Neural progenitor cell (in vitro differentiated cells): ENCODE results near the gene CACNB1. TPM values are rescaled to one million over a fixed set of nuclear protein-coding genes. Genes with fewer than 3 reads are reported as not detected.
A peak's percentile ranks its signal among the peaks of the same experiment; 100 is the strongest.

ENCODE experiments used
- DNase-seq: peaks from one replicate; pipeline ENCODE4 v3.0.0-alpha.2; 2016; ENCODE audit warnings: low spot score
- H2AFZ ChIP-seq: fragments of 200-600 bp; sonication (generic); replicated peaks from 2 replicates; pipeline ENCODE4 v1.6.1; 2016; ENCODE audit warnings: antibody characterized with exemption
- H3F3A ChIP-seq: fragments of 200-600 bp; sonication (generic); 2 replicates; pipeline ENCODE4 v1.6.1; 2016; ENCODE audit warnings: antibody characterized with exemption, low read depth
- H3K27ac ChIP-seq: fragments of 200-600 bp; sonication (generic); 2 replicates; pipeline ENCODE4 v1.5.1; 2016; ENCODE audit warnings: mild to moderate bottlenecking
- H3K27me3 ChIP-seq: fragments of 200-600 bp; sonication (generic); 2 replicates; pipeline ENCODE4 v1.6.1; 2016; ENCODE audit warnings: mild to moderate bottlenecking, moderate library complexity
- H3K36me3 ChIP-seq: fragments of 200-600 bp; sonication (generic); 2 replicates; pipeline ENCODE4 v1.5.1; 2016
- H3K4me1 ChIP-seq: fragments of 200-600 bp; sonication (generic); 2 replicates; pipeline ENCODE4 v1.6.1; 2016; ENCODE audit warnings: mixed run types
- H3K4me2 ChIP-seq: fragments of 200-600 bp; sonication (generic); 2 replicates; pipeline ENCODE4 v1.6.1; 2016
- H3K4me3 ChIP-seq: fragments of 200-600 bp; sonication (generic); 2 replicates; pipeline ENCODE4 v1.5.1; 2016
- H3K79me2 ChIP-seq: fragments of 200-600 bp; sonication (generic); 2 replicates; pipeline ENCODE4 v1.6.1; 2016; ENCODE audit warnings: low read depth
- H3K9ac ChIP-seq: fragments of 200-600 bp; sonication (generic); 2 replicates; pipeline ENCODE4 v1.6.1; 2016
- H3K9me3 ChIP-seq: fragments of 200-600 bp; sonication (generic); 2 replicates; pipeline ENCODE4 v1.5.1; 2016; ENCODE audit warnings: low read depth
- H4K20me1 ChIP-seq: fragments of 200-600 bp; sonication (generic); 2 replicates; pipeline ENCODE4 v1.6.1; 2016; ENCODE audit warnings: low read depth
- H3K27ac Mint-ChIP-seq: 3 replicates; pipeline ENCODE4 v1.8.0; 2021; ENCODE audit warnings: mixed read lengths
- H3K27me3 Mint-ChIP-seq: 2 replicates; pipeline ENCODE4 v1.8.0; 2022; ENCODE audit warnings: low read depth, mild to moderate bottlenecking, inconsistent platforms, moderate library complexity, mixed read lengths; ENCODE audit not compliant: insufficient read depth
- H3K36me3 Mint-ChIP-seq: 3 replicates; pipeline ENCODE4 v1.8.0; 2021; ENCODE audit warnings: mixed read lengths
- H3K4me1 Mint-ChIP-seq: 3 replicates; pipeline ENCODE4 v1.8.0; 2021; ENCODE audit warnings: mixed read lengths
- H3K4me3 Mint-ChIP-seq: 3 replicates; pipeline ENCODE4 v1.8.0; 2021; ENCODE audit warnings: mild to moderate bottlenecking, moderate library complexity, mixed read lengths
- H3K9me3 Mint-ChIP-seq: 3 replicates; pipeline ENCODE4 v1.8.0; 2020; ENCODE audit warnings: mixed read lengths
- CTCF ChIP-seq: fragments of 200-600 bp; sonication (generic); IDR thresholded peaks from 2 replicates; pipeline ENCODE4 v1.5.1; 2017; ENCODE audit warnings: antibody characterized with exemption, mild to moderate bottlenecking
- EZH2 ChIP-seq: fragments of 200-600 bp; sonication (generic); IDR thresholded peaks from 2 replicates; pipeline ENCODE4 v1.6.1; 2017; ENCODE audit warnings: antibody characterized with exemption, mild to moderate bottlenecking, moderate library complexity
- EZH2phosphoT487 ChIP-seq: fragments of 200-600 bp; sonication (generic); IDR thresholded peaks from 2 replicates; pipeline ENCODE4 v1.6.1; 2017; ENCODE audit warnings: antibody characterized with exemption
- total RNA-seq: library from RNA; depleted of rRNA; stranded (reverse); fragments of >200 nt; gene quantifications from 2 replicates; pipeline ENCODE4 v1.2.3, GENCODE V29; 2015; ENCODE audit warnings: low replicate concordance

CACNB1 gene
- total RNA-seq = 6.3 and 16.5 TPM in 2 replicates

DNA sequence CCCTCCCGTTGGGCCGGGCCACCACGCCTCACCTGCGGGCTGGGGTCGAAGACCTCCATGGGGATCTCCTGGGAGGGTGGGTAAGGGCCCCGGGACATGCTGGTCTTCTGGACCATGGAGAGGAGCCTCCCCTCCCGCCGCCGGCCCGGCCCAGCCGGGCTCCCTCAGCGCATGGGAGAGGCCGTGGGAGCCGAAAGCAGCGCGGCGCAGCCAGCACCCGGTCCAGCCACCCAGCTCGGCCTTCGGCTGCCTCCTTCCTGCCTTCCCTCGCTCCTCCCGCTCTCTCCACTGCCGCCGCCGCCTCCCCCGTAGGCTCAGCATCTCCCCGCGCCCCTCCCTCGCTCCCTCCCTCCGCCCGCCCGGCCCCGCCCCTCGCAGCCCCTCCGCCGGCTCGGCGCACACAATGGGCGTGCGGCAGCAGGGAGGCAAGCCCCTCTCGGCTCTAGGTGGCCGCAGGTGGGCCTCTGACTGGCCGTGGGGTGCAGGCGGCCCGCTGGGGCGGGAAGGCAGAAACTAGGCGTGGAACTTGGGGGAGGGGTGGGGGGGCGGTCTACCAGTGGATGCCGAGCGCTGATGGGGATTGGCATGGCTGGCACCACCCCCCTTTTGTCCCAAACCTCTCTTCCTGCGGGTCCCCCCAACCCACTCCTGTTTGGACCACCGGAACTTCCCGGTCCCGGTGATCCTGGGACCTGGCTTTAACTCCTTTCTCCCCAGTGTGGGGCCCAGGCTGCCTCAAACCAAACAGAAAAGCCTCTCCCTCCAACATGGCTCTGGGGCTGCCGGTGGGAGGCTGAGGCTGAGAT lies at the start of gene CACNB1:
Gene CACNB1 (minus strand): TSS at position 290 of the 806 bp plus-strand sequence. CDS start 174 bp downstream, at position 116.
- Mint-ChIP-seq H3K9me3 (no peaks in the 10 kb centered on the region), H3K4me1 (peaks cover 40% of the 10 kb centered on the region), H3K27me3 (peaks cover 17% of the 10 kb centered on the region), H3K27ac (peak within 1 kb of the TSS; percentile 69), H3K4me3 (peak within 1 kb of the TSS; percentile 99), H3K36me3 (peaks cover 12% of the 10 kb centered on the region)
- no peak for TF ChIP-seq CTCF
- Histone ChIP-seq H3K27me3 (no peaks in the 10 kb centered on the region), H4K20me1 (peaks cover 39% of the 10 kb centered on the region), H3K4me1 (peaks cover 42% of the 10 kb centered on the region), H3K9me3 (no peaks in the 10 kb centered on the region), H3F3A (peaks cover 53% of the 10 kb centered on the region), H3K9ac (peak within 1 kb of the TSS; percentile 21), H2AFZ (peak within 1 kb of the TSS; percentile 9), H3K27ac (no peak within 1 kb of the TSS), H3K36me3 (peaks cover 10% of the 10 kb centered on the region), H3K4me3 (peak within 1 kb of the TSS; percentile 63), H3K4me2 (peak within 1 kb of the TSS; percentile 98), H3K79me2 (peaks cover 58% of the 10 kb centered on the region)
- DNase-seq = peak; percentile 94

DNA sequence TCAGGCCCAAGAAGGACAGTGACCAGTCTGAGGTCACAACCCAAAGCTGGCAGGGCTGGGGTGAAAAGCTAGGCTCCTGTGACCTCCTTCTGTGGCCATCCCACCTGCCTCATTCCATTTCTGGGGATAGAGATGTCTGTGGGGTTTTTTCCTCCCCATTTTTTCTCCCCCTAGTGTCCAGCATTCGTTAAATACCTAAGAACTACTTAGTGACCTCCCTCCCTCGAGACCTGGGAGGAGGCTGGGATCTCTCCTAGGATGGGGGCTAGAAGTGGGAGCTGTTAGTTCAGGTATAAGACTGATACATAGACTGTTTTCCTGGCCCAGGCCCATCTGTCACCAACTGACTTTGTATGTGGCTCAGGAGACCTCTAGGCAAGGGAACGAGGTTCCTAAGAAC lies 48.8 kb upstream of the CACNB1 start:
- no peak overlapping the region for H3K9ac ChIP-seq
- Mint-ChIP-seq H3K36me3 (no peaks in the 10 kb centered on the region), H3K27me3 (peaks cover 15% of the 10 kb centered on the region), H3K27ac (no peak overlapping the region), H3K4me3 (no peak overlapping the region), H3K9me3 (no peaks in the 10 kb centered on the region), H3K4me1 (peaks cover 4% of the 10 kb centered on the region)
- no peak for TF ChIP-seq EZH2phosphoT487
- TF ChIP-seq CTCF = no peak
- TF ChIP-seq EZH2 = no peak
- no peaks in the 10 kb centered on the region for H3K9me3 ChIP-seq
- no peak overlapping the region for H3K27ac ChIP-seq
- H3K4me3 ChIP-seq = no peak overlapping the region
- H3K79me2 ChIP-seq = no peaks in the 10 kb centered on the region
- no peak for DNase-seq
- H3K27me3 ChIP-seq = no peaks in the 10 kb centered on the region
- H3K4me2 ChIP-seq = no peak overlapping the region
- H3K4me1 ChIP-seq = peaks cover 7% of the 10 kb centered on the region
- no peak overlapping the region for H2AFZ ChIP-seq
- no peaks in the 10 kb centered on the region for H3K36me3 ChIP-seq
- H4K20me1 ChIP-seq = no peaks in the 10 kb centered on the region
- peaks cover 8% of the 10 kb centered on the region for H3F3A ChIP-seq

DNA sequence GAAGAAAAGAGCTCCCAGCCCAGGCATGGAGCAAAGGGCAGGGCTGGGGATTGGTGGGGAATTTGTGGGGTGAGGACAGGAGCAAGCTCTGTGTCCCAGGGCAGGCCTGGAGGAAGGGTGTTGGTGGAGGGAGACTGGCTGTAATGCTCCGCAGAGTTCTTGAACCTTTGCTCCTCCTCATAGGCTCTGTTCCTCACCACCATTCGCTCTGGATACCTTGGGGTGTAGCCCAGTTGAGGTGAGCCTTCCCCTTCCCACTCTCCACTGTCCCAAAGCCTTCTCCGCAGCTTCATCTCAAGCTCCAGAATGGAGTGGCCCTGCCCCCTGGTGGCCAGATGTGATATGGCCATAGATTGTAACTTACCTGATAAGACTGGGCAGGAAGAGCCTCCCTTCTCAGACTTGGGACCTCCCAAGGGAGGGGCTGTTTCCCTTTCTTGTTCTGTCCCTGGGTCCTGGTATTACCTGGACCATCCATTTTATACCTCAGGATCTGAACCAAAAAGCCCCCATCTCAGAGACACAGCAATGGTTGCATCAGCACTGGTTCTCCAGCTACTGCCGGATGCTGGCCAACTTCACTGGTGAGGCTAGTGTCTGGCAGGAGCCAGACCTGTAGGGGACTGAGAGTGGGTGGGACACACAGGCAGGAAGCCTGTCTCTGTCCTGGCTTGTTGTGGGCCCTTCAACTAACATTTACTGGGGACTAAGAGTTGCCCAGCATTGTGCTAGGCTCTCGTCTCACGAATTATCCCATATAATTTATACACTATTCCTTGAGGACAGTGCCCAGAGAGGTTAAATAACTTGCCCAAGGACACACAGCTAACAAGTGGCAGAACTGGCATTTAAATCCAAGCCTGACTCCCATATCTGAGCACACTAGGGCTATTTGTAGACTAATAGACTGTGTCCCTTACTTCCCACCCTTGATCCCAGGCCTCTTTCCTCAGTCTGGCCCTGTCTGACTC lies 47.4 kb upstream of the CACNB1 start:
- H3K27ac Mint-ChIP-seq = peak overlapping the region; percentile 50
- TF ChIP-seq CTCF (peak; percentile 97), EZH2 (no peak)
- Histone ChIP-seq H4K20me1 (no peaks in the 10 kb centered on the region), H3K4me3 (no peak overlapping the region), H3K4me2 (no peak overlapping the region), H3K27ac (no peak overlapping the region), H3K27me3 (no peaks in the 10 kb centered on the region), H3F3A (peaks cover 8% of the 10 kb centered on the region), H2AFZ (peak overlapping the region; percentile 81), H3K9me3 (no peaks in the 10 kb centered on the region), H3K36me3 (no peaks in the 10 kb centered on the region), H3K9ac (no peak overlapping the region), H3K4me1 (peaks cover 7% of the 10 kb centered on the region), H3K79me2 (no peaks in the 10 kb centered on the region)
- H3K36me3 Mint-ChIP-seq = no peaks in the 10 kb centered on the region
- no peak overlapping the region for H3K4me3 Mint-ChIP-seq
- peaks cover 4% of the 10 kb centered on the region for H3K4me1 Mint-ChIP-seq
- H3K9me3 Mint-ChIP-seq = no peaks in the 10 kb centered on the region
- peaks cover 20% of the 10 kb centered on the region for H3K27me3 Mint-ChIP-seq
- DNase-seq = peak; percentile 92
